ENCODE results near the gene MGLL. TPM values are rescaled to one million over a fixed set of nuclear protein-coding genes. Genes with fewer than 3 reads are reported as not detected.

MGLL gene
- total RNA-seq, 1 donor from 2014 or later: 12.5 TPM

DNA sequence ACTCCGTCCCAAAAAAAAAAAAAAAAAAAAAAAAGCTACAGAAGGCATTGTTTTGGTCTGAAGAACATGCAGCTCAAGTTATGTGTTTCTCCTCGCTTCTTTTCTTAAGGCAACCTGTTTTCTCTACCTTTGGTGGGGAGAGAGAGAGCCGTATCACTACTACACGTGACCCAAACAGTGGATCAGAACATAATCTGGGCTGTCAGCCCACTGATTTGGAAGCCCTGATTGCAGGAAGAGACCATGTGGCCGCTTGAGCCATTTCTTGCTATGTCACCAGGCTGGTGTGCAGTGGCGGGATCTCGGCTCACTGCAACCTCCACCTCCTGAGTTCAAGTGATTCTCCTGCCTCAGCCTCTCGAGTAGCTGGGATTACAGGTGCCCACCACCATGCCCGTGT is 79.7 kb downstream of the MGLL start:
- Histone ChIP-seq H3K27ac (ENCODE audit: low read depth, low read length) (no peak overlapping the region), H3K9me3 (ENCODE audit: control insufficient read depth in 3 of 3, low read length in 3 of 3) (no peaks in the 10 kb centered on the region), H3K4me3 (ENCODE audit: low read length in 3 of 3) (no peak overlapping the region), H3K27me3 (ENCODE audit: control insufficient read depth in 3 of 3, insufficient read depth in 3 of 3, low read length in 3 of 3) (no peaks in the 10 kb centered on the region), H3K36me3 (ENCODE audit: control insufficient read depth in 3 of 3, insufficient read depth in 3 of 3, low read length in 3 of 3) (peaks cover 2 to 4% (median 3%) of the 10 kb centered on the region in 3 donors), H3K4me1 (ENCODE audit: control insufficient read depth in 3 of 3, insufficient read depth in 3 of 3, low read length in 3 of 3) (peaks cover 47 to 78% (median 76%) of the 10 kb centered on the region in 3 donors), H3K9ac (ENCODE audit: low read depth in 1 of 3, low read length in 3 of 3) (no peak overlapping the region)

DNA sequence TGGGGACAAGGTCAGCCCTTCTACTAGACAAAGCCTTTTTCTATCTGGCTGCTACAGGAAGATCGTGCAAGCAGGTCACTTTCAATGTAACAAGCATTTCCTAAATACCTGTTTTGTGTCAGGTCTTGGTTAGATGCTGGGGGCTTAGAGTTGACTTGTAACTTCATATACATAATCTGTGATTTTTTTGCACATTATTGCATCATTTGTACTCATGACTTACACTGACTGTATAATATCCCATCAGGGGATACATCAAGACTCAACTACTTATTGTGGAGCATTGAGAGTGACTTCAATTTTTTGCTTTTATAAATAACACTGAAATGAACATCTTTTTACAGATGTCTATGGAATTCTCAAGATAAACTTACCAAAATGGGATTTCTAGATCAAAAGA is 80.6 kb downstream of the MGLL start:
- Histone ChIP-seq H3K27ac (ENCODE audit: low read depth, low read length) (peak overlapping the region; percentile 78), H3K4me3 (ENCODE audit: low read length in 3 of 3) (no peak overlapping the region), H3K27me3 (ENCODE audit: control insufficient read depth in 3 of 3, insufficient read depth in 3 of 3, low read length in 3 of 3) (no peaks in the 10 kb centered on the region), H3K9ac (ENCODE audit: low read depth in 1 of 3, low read length in 3 of 3) (no peak overlapping the region), H3K9me3 (ENCODE audit: control insufficient read depth in 3 of 3, low read length in 3 of 3) (no peaks in the 10 kb centered on the region), H3K4me1 (ENCODE audit: control insufficient read depth in 3 of 3, insufficient read depth in 3 of 3, low read length in 3 of 3) (peaks cover 42 to 76% (median 71%) of the 10 kb centered on the region in 3 donors), H3K36me3 (ENCODE audit: control insufficient read depth in 3 of 3, insufficient read depth in 3 of 3, low read length in 3 of 3) (peaks cover 2 to 4% (median 3%) of the 10 kb centered on the region in 3 donors)

DNA sequence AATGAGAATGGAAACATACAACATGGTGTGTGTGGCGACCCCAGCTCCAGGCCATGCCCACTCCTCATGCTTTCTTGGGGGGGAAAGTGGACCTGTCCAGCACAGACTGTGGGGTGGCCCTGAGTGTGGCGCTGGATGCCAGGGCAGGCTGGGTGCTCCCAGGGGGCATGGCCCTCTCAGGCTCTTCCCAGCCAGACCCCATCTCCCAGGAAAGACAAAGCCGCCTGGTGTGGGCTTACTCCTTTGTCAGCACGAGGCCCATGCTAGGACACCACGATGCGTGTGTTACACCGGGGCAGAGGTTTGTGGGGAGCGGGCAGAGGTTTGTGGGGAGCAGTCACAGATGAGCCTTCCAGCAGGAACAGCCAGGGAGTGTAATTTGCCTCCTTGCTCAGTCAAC is 81.1 kb downstream of the MGLL start:
- Histone ChIP-seq H3K9ac (ENCODE audit: low read depth in 1 of 3, low read length in 3 of 3) (peak overlapping the region in 1 of 3 donors; percentile 50), H3K36me3 (ENCODE audit: control insufficient read depth in 3 of 3, insufficient read depth in 3 of 3, low read length in 3 of 3) (peaks cover 2 to 4% (median 3%) of the 10 kb centered on the region in 3 donors), H3K9me3 (ENCODE audit: control insufficient read depth in 3 of 3, low read length in 3 of 3) (no peaks in the 10 kb centered on the region), H3K27ac (ENCODE audit: low read depth, low read length) (peak overlapping the region; percentile 78), H3K4me3 (ENCODE audit: low read length in 3 of 3) (no peak overlapping the region), H3K4me1 (ENCODE audit: control insufficient read depth in 3 of 3, insufficient read depth in 3 of 3, low read length in 3 of 3) (peaks cover 43 to 78% (median 71%) of the 10 kb centered on the region in 3 donors), H3K27me3 (ENCODE audit: control insufficient read depth in 3 of 3, insufficient read depth in 3 of 3, low read length in 3 of 3) (no peaks in the 10 kb centered on the region)

DNA sequence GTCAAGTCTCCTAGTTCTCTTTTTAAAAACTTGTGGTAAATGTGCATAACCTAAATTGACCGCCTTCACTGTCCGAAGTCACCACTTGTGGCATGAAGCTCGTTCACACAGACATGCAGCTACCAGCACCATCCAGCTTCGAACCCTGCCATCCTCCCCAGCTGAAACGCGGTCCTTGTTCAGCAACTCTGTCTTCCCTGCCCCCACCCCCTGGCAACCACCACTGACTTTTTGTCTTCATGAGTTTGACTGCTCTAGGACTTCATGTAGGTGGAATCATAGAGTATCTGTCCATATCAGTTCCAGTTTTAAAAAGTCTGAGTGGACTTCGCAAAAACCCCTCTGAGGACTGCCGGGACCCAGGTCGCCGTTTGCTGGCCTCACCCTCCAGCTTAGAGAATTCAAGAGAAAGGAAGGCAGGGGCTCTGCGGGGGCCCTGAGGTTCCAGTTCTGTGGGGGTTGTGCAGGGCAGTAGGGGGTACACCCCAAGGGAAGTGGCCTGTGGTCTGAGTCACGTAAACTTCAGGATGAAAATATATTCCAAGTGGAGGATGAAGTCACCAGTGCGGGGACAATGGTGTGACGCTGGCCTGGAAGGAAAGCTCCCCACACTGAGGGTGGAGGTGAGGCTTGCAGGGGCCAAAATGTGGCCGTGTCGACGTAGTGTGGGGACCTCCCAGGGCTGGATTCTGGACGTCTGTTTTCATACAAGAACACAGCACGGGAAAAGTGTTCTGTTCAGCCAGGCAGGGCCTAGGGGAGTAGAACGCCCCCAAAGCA is 82.0 kb downstream of the MGLL start:
- Histone ChIP-seq H3K36me3 (ENCODE audit: control insufficient read depth in 3 of 3, insufficient read depth in 3 of 3, low read length in 3 of 3) (peaks cover 2 to 4% (median 3%) of the 10 kb centered on the region in 3 donors), H3K27ac (ENCODE audit: low read depth, low read length) (peak overlapping the region; percentile 78), H3K9me3 (ENCODE audit: control insufficient read depth in 3 of 3, low read length in 3 of 3) (no peaks in the 10 kb centered on the region), H3K9ac (ENCODE audit: low read depth in 1 of 3, low read length in 3 of 3) (peak overlapping the region in 1 of 3 donors; percentile 54), H3K27me3 (ENCODE audit: control insufficient read depth in 3 of 3, insufficient read depth in 3 of 3, low read length in 3 of 3) (no peaks in the 10 kb centered on the region), H3K4me3 (ENCODE audit: low read length in 3 of 3) (no peak overlapping the region), H3K4me1 (ENCODE audit: control insufficient read depth in 3 of 3, insufficient read depth in 3 of 3, low read length in 3 of 3) (peaks cover 52 to 77% (median 71%) of the 10 kb centered on the region in 3 donors)

DNA sequence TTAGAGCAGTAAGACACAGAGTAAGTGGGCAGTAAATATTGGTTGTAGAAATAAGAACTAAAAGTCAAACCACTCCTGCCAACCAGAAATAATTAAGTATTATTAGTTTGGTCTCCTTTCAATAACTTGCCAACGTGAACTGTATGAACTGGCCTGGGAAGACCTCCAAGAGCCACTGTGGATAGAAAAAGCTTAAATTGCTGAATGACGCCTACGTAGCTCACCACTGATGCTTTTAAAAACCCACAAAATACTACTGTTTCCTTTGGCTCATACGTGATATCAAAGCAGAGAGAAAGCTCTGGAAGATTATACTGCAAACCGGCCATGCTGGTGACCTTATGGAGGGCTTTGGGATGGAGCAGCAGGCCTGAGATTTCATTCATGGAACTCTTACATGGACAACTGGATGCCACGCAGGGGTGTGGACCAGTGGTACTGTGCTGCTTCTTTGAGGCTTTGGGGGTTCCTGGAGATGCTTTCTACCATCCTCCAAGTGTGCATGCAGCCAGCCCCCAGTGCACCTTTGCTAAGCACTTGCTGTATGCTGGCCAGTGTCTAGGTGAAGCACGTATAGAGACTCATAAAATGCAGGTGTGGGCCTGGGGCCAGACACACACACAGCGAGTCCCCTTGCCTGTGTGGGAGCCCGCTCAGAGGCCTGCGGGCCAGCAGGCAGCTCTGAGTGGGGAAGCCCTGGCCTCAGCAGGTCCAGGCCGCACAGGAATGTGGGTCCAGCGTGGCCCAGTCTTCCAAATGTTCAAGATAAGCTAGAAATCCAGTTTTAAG is 82.8 kb downstream of the MGLL start:
- H3K27me3 ChIP-seq (ENCODE audit: control insufficient read depth in 3 of 3, insufficient read depth in 3 of 3, low read length in 3 of 3): no peaks in the 10 kb centered on the region
- peak overlapping the region in 2 of 3 donors; percentile 42 to 54 for H3K9ac ChIP-seq (ENCODE audit: low read depth in 1 of 3, low read length in 3 of 3)
- H3K36me3 ChIP-seq (ENCODE audit: control insufficient read depth in 3 of 3, insufficient read depth in 3 of 3, low read length in 3 of 3): peaks cover 0 to 3% (median 2%) of the 10 kb centered on the region in 3 donors
- H3K27ac ChIP-seq (ENCODE audit: low read depth, low read length): peak overlapping the region; percentile 78
- H3K4me3 ChIP-seq (ENCODE audit: low read length in 3 of 3): no peak overlapping the region
- H3K9me3 ChIP-seq (ENCODE audit: control insufficient read depth in 3 of 3, low read length in 3 of 3): no peaks in the 10 kb centered on the region
- H3K4me1 ChIP-seq (ENCODE audit: control insufficient read depth in 3 of 3, insufficient read depth in 3 of 3, low read length in 3 of 3): peaks cover 52 to 77% (median 69%) of the 10 kb centered on the region in 3 donors

DNA sequence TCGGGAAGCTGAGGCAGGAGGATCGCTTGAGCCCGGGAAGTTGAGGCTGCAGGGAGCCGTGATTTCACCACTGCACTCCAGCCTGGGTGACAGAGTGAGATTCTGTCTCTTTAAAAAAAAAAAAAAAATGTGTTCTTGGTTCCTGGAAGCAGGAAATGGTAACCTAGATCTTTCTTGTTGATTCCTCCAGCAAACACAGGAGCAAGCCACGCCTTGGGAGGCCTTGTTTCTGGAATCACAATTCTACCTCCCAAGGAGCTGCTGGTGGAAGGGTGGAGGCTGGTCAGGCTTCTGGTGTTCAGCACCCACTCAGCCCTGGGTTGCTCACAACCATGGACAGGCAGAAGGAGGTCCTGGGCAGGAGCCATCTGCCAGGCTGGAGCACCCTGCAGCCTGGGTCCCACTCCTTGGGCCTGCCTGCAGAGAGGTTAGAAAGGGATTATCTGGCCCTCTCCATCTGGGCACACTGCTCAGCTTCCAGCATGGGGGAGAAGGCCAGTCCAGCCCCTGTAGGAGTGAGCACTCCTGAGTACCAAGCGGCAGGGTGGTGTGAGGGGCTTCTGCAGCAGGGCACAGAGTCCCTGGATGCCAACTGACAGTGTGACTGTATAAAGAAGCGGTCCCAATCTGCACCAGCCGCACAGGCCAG is 84.0 kb downstream of the MGLL start:
- peaks cover 0 to 3% (median 2%) of the 10 kb centered on the region in 3 donors for H3K36me3 ChIP-seq (ENCODE audit: control insufficient read depth in 3 of 3, insufficient read depth in 3 of 3, low read length in 3 of 3)
- H3K4me3 ChIP-seq (ENCODE audit: low read length in 3 of 3): no peak overlapping the region
- H3K9me3 ChIP-seq (ENCODE audit: control insufficient read depth in 3 of 3, low read length in 3 of 3): no peaks in the 10 kb centered on the region
- H3K4me1 ChIP-seq (ENCODE audit: control insufficient read depth in 3 of 3, insufficient read depth in 3 of 3, low read length in 3 of 3): peaks cover 58 to 75% (median 72%) of the 10 kb centered on the region in 3 donors
- H3K9ac ChIP-seq (ENCODE audit: low read depth in 1 of 3, low read length in 3 of 3): peak overlapping the region in 2 of 3 donors; percentile 47 to 69
- H3K27ac ChIP-seq (ENCODE audit: low read depth, low read length): peak overlapping the region; percentile 78
- no peaks in the 10 kb centered on the region for H3K27me3 ChIP-seq (ENCODE audit: control insufficient read depth in 3 of 3, insufficient read depth in 3 of 3, low read length in 3 of 3)

DNA sequence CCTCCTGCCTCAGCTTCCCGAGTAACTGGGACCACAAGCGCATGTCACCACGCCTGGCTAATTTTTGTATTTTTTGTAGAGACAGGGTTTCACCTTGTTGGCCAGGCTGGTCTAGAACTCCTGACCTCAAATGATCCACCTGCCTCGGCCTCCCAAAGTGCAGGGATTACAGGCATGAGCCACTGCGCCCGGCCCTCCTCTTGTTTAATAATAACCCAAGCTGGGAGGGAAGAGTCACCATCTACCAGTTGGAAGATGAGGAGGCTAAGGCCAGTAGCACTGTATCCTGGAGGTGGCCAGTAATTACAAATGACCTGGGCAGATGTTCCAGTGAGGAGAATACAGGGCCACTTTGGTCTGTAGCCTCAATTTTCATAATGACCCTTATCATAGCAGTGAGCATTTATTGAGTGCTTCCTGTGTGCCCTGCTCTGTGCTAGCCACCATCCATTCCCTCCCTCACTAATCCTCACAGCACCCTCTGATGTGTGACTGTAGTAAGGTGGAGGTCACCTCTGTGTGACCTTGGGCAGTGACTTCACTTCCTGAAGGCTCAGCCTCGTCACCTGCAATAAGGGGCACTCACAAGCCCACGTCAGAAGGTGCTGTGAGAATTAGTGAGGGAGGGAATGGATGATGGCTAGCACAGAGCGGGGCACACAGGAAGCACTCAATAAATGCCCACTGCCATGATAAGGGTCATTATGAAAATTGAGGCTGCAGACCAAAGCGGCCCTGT is 85.3 kb downstream of the MGLL start:
- Histone ChIP-seq H3K27ac (ENCODE audit: low read depth, low read length) (peak overlapping the region; percentile 34), H3K36me3 (ENCODE audit: control insufficient read depth in 3 of 3, insufficient read depth in 3 of 3, low read length in 3 of 3) (peaks cover 0 to 3% (median 2%) of the 10 kb centered on the region in 3 donors), H3K4me3 (ENCODE audit: low read length in 3 of 3) (no peak overlapping the region), H3K4me1 (ENCODE audit: control insufficient read depth in 3 of 3, insufficient read depth in 3 of 3, low read length in 3 of 3) (peaks cover 61 to 86% (median 78%) of the 10 kb centered on the region in 3 donors), H3K27me3 (ENCODE audit: control insufficient read depth in 3 of 3, insufficient read depth in 3 of 3, low read length in 3 of 3) (no peaks in the 10 kb centered on the region), H3K9ac (ENCODE audit: low read depth in 1 of 3, low read length in 3 of 3) (no peak overlapping the region), H3K9me3 (ENCODE audit: control insufficient read depth in 3 of 3, low read length in 3 of 3) (no peaks in the 10 kb centered on the region)

DNA sequence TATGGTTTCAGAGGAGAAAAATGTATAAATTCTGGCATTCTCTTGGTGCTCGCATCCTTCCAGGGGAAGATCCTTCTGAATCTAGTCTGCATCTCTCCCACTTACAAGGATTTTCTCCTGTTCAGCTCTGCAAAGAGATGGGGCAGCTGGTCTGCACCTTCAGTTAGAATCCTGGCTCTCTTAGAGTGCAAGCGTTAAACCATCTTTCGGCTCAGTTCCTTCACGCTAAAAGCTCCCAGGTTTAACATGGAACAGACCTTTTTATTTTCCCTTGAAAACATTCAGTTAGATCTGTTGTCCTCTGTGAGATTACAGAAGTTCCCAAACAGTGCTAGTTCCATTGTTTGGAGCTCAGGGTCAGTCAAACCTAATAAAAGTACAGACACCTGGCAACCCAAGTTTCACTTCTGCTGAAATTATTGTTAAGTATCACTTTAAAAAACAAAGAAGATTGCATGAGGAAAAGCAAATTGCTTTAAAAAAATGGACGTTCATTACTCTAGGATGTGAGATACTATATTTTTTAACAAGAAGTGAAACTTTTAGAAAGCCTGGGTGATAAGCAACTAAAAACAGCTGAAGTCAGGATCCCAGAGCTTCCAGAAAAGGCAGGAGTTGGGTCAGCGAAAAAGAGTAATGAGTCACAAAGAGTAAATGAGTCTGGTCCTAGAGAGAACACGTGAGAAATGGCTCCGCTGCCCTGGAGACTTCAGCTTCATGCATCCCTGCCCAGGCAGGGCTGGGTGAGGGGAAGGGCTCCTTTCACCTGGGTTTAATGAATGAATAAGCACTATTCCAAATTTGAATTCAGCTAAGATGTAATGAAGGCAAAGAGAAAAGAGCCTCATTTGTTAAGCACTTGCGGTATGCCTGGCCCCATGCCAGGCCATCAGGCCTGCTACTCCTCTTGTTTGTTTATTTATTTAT is 86.3 kb downstream of the MGLL start:
- Histone ChIP-seq H3K4me1 (ENCODE audit: control insufficient read depth in 3 of 3, insufficient read depth in 3 of 3, low read length in 3 of 3) (peaks cover 65 to 85% (median 76%) of the 10 kb centered on the region in 3 donors), H3K9me3 (ENCODE audit: control insufficient read depth in 3 of 3, low read length in 3 of 3) (no peaks in the 10 kb centered on the region), H3K9ac (ENCODE audit: low read depth in 1 of 3, low read length in 3 of 3) (peak overlapping the region in 2 of 3 donors; percentile 4 to 45), H3K4me3 (ENCODE audit: low read length in 3 of 3) (no peak overlapping the region), H3K27ac (ENCODE audit: low read depth, low read length) (peak overlapping the region; percentile 34), H3K36me3 (ENCODE audit: control insufficient read depth in 3 of 3, insufficient read depth in 3 of 3, low read length in 3 of 3) (peaks cover 0 to 3% (median 2%) of the 10 kb centered on the region in 3 donors), H3K27me3 (ENCODE audit: control insufficient read depth in 3 of 3, insufficient read depth in 3 of 3, low read length in 3 of 3) (no peaks in the 10 kb centered on the region)

Data from skeletal muscle tissue (tissue), 4 donors.